HG03378 (cell line): Measurements from ENCODE around the gene STK17A.

Experiments
- ATAC-seq: cut with Tn5 transposase; IDR thresholded peaks from one replicate; pipeline ENCODE4 v1.9.1; 2021; ENCODE audit warnings: mild to moderate bottlenecking, moderate library complexity; ENCODE audit not compliant: unreplicated experiment

Gene STK17A

DNA sequence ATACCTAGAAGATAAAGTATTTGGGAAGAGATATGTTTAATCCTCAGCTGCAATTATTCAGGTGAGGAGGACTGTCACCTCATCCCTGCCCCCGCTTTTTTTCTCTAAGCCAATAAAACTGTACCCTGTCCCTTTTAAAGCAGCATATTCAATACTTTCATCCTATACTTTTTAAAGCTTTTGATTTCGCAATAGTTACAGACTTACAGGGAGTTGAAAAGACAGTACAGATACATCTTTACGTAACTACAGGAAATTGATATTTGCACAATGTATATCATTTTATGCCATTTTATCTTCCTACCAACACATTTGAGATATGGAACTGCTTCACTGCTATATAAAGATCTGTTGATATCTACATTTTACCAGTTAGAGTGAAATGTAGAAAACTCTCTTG is 47.6 kb downstream of the STK17A start:
- no peak for ATAC-seq

DNA sequence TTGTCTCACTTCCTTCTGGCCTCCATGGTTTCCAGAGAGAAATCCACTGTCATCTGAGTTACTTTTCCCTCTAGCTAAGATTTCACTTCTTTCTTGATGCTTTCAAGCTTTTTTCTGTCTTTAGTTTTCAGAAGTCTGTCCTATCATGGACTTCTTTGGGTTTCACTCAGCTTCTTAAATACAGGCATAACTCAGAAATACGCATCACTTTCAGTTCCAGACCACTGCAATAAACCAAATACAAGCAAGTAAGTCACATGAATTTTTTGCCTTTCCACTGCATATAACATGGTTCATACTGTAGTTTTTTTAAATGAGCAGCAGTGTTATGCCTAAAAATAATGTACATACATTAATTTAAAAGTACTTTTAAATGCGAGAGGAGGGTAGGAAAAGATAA is 48.7 kb downstream of the STK17A start:
- ATAC-seq: no peak

DNA sequence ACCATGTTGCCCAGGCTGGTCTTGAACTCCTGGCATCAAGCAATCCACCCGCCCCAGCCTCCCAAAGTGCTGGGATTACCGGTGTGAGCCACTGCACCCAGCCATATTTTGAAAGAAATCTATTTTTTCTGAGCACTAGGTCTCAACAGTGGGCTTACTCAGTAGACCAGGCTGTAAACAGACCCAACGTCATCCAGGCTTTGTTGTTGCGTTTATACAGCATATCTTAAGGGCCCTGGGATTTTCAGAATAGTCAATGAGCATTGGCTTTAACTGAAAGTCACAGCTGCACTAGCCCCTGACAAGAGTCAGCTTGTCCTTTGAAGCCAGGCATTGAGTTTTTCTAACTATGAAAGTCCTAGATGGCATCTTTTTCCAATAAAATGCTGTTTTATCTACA is 49.8 kb downstream of the STK17A start:
- ATAC-seq: no peak

DNA sequence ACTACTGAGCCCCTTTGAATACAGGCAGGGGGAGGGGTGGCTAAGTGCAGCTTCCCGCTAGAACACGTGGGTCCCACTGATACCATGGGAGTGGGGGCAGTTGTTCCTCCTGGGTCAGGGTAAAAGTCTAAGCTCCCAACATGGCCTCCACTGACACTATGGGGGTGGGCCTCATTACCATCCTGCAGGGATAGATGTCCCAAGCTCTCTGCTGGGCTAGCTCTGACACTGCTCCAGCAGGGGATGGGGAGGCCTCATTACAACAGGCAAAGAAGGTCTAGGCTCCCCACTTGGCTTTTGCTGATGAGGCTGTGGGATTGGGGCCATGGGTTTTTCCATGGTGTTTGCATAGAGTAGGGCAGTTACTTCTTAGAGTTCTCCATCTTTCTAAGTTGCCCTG is 51.5 kb downstream of the STK17A start:
- no peak for ATAC-seq

DNA sequence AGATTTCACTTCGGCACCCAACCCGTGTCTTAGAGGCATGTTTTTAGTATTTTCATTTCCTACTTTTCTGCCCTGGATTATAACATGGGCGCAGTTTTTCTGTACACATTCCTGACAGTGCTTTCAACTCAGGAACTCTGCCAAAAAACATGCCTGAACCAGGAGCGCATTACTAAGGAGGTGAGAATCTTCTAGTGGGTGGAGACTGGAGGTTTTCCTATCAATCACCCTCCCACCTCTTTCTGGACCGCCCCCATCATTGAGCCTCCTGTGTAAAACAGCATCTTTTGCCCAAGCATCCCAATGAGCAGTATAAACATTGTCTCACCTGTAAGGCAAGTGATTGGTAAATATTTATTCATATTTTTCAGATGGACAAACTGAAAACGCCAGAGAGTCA is 53.2 kb downstream of the STK17A start:
- no peak for ATAC-seq

DNA sequence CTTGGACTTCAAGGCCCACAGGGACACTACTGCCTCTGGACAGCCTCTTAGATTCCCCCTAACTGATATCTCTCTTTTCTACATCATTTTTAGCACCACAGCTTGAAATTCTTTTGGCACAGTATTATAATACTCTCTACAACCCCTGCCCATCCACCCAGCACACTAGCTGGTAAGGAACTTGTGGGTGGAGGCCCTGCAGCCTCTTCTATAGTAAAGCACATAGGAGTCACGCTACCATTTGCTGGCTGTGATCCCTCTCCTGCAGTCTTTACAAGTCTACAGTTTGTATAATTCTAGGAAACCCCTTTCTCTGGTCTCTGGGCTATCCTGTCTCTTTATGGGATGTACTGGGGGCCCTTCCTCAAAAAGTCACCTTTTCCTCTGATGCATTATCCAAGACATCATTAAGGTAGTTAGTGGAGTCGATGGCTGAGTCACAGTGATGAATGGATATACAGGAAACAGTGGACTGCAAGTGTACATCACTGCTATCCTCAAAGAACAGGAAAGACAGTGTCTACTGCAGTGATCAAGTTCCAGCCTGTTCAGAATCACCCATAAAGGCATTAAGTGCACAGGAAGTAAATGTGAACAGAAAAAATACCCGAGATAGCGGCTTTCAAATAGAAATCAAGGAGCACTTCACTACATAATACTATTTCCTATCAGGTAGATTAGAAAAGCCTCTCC is 54.4 kb downstream of the STK17A start:
- ATAC-seq: no peak

DNA sequence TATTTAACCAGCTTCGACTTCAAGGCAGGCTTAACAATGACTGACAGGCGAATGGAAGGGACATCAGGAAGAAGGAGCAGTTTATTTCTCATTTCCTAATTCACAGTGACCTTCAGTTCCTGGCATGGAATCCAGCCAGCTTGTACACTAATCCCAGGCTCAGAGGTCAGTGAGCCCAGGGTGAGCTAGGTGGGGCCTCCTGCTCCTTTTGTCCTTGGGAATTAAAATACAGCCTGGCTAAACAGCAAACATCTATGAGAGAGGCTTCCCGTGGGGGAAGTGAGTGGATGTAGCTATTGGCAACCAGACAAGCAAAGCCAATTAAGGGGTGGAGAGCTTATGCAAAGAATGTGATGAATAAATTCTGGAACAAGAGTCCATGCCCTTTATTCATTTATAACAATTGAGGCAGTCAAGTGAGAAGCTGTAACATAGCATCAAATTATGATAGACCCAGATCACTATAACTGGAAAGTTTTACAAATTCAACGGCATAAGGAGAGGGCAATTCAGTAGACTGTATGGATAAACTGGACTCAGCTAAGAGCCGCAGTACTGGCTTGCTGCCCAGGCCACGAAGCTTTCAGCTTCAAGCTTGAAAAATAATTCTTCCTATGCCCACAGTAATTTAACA is 57.1 kb downstream of the STK17A start:
- no peak for ATAC-seq

DNA sequence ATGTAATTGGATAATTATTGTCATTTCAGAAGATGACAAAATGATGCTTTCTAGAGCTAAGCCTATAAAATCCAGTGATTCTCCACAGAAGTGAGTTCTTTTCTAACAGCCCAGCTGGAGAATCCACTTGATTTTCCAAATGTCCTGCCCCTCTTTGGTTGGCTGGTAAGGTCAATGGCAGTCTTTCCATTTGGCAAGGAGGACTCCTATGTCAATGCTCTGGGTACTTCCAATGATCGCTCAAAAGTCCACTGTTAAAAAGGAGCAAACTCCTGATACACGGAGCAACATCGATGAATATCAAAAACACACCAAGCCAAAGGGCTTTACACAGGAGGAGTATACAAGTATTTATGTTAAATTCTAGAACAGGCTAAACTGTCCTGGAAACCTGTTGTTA is 57.8 kb downstream of the STK17A start:
- ATAC-seq: no peak

DNA sequence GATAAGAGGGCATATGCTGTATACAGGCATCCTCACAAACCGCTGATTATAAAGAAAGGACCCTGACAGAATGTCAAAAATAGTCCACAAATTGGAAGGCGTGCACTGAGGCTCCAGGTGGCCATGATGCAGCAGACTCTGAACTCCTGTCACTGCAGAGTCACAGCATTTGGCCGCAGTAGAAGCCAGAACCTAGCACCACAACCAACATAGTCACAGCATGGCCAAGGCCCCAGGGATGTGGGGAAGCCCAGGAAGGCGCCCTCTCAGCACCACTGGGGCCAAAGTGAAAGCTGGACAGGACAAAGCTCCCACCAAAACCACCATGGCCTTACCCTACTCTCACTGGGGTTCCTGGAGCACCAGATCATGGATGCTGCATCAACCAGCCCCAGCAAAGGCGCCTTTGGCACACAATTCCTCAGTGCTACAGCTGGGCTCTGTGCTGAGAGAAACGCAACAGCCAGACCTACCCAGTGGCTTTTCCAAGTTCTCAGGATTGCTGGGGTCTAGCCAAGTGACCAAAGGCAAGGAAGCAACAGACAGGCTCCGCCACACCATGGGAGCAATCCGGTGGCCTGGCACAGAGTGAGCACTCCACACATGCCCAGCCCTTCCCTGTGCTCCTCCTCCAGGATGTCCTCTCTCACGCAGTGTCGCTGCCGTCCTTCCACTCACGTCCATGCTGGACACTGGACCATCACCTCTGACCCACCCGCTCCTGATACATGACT is 60.2 kb downstream of the STK17A start:
- ATAC-seq: no peak

DNA sequence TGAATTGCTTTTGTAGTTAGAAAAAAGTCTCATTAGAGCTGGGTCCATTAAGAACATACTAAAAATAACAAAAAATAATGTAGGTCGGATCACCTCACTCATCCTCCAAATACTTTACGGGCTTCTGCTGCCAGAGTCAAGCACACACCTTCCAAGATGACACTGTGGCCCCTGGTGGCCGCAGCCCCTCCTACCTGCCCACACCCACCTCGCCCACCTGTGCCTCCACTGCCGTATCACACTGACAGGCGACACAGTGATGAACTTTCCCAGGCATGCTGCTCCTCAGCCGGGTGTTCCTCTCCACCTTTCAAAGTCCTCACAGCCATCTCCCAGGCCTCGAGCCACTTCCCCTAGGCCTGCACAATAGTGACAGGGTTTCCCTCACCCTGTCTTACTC is 60.9 kb downstream of the STK17A start:
- ATAC-seq: no peak

DNA sequence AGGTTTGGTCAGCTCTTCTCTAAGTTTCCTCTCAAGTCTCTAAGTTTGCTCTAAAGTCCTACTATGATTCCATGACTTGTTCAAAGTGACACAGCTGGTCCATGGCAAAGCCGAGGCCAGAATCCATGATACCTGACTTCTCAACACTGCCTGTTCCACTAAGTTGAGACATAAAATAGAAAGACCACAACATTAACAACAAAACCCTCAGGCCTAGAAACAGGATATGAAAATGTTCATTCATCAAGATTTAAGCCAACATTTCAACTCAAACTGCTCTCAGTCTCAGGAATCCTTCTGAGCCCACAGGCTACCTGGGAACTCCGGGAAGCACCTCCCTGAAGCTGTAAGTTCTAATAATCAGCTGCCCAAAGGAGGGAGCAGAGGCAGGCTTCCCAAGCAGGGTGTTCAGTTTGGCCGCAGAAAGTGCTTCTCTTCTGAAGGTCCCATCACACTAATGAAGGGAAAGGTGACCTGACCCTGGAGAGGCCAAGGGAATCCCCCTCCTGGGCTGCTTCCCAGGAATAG is 62.9 kb downstream of the STK17A start:
- ATAC-seq: no peak

DNA sequence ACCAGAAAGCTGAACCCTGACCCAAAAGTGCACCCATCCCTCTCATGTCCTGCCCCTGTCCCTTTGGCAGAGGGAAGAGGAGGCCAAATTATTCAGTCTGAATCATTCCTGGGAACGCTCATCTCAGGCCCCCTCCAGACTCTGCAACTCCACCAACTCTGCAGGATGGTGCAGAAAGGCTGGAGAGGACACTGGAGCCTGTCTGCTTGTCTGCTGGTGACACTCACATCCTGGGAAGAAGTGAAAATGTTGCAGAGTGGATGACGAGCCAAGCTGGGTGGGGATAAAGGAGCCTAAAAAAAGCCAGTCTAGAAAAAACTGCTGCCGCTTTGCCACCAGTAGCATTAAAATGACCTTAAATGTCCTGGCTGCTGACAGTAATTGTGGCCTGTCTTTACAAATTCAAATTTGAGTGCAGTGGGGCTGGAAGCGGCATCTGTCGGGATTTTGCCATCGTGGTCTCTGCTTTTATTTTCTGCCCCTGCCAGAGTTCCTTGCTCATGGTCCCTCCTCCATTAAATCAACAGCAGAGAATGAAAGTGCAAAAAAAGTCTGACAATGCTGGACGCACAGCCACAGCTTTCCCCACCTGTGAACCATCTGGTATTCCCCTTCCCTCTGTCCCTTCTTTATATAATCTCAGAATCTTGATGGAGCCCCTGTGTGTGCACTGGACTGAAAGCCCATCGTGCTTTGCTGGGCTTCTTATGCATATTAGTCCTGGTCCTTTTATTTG is 63.9 kb downstream of the STK17A start:
- ATAC-seq: no peak

DNA sequence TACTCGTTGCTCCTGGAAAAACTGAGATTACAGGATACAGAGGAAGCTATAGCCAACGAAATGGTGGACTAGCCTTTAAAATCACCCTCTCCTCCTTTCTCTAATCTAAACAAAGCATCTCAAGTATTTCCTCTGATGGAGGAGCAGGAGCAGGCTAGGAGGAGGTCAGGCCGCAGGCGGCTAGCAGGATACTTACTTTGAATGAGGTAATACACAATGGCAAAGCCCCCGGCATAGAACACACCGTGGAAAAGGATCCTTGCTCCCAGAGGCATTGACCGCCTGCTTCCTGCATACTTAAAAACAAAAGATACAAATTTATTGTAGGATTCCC is 64.4 kb downstream of the STK17A start:
- ATAC-seq: no peak

DNA sequence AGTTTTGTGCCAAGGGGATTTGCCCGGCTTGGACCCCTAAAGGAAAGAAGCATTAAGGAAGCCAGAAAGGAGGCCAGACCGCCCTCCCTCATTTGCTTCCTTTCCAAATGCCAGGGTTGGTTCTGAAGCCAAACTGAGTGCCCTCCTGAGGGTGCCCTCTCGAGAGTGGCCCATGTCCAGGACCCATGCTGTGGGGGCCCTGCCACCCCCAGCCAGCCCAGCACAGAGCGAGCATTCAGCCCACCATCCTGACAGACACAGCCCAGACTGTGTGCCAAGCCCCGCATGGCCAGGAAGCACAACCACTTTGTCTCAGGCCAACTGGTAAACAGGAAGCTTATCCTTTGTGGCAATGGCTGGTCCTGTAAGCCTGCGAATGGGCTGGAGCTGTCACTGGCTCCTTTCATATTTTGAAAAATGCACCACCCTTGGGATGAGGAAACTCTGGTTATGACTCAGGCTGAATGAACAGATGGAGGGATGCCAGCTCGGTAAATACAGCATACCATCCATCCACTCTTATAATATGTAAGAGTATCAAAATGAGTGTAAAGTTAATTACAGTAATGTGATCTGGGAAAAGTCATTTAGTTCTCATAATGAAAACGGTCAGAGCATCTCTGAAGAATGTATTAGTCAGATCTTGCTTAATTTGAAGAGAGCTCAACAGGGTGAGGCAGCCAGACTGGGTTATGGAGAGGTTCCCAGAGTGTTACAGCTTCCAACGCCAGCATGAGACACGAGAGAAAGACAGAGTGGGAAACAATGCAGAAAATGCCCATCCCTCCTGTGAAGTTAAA is 65.0 kb downstream of the STK17A start:
- peak; percentile 20 for ATAC-seq

DNA sequence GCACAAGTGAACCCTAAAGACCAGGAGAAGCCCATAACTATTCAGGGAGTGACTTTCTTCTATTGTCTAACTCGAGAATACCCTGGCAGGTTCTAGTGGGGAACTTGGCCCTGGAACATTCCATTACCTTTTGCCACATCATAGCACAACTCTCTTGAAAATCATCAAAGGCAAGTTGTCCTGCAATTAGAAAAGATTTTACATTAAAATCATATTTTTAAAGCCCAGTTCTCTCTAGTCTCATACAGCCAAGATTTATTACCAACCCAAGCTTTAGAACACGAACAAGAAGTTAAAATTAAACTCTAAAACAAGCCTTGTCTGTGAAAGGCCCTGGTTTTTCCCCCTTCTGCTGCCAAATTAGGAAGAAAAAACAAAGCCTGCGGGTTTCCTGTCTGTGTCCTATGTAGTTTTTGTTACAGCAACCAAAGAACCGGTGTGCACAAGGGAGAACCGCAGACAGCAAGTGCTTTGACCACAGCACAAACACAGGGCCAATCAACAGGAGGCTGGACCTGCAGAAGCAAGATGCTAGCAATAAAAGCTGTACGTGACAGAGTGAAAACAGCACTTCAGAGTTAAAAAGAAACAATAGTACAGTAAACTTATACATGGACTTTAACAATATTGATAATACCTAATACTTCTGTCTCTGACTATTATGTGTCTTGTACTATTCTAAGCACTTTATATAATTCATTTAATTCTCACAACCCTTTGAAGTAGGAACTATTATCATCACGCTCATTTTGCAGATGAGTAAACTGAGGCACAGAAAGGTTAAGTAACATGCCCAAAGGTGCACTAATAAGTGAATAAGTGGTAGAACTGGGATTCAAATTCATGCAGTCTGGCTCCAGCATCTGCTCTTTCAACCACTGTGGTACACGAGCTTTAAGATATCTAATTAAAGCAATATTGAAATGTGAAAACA is 65.8 kb downstream of the STK17A start:
- ATAC-seq: peak; percentile 52

DNA sequence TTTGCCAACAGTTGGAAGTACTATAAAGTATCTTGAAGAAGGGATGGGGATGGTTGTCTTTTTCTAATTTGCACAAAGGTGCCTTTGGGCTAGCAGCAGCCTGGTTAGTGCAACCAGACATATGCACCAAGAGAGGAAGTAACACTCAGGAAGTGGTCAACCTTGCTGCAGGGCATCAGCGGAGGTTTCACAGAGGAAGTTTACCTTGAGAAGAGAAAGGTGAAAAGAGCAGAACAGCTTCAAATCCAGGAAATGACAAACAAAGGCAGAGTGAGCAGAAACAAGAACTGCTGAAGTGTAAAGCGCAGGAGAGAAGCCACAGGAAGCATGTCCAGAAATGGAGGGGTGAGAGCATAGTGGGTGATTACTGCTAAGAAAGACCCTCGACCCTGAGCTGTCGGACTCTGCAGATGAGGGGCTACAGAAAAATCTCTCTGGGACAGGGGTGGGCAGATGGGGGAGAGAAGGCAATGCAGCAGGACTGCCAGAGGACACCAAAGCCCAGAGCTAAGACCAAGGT is 66.9 kb downstream of the STK17A start:
- peak; percentile 74 for ATAC-seq

DNA sequence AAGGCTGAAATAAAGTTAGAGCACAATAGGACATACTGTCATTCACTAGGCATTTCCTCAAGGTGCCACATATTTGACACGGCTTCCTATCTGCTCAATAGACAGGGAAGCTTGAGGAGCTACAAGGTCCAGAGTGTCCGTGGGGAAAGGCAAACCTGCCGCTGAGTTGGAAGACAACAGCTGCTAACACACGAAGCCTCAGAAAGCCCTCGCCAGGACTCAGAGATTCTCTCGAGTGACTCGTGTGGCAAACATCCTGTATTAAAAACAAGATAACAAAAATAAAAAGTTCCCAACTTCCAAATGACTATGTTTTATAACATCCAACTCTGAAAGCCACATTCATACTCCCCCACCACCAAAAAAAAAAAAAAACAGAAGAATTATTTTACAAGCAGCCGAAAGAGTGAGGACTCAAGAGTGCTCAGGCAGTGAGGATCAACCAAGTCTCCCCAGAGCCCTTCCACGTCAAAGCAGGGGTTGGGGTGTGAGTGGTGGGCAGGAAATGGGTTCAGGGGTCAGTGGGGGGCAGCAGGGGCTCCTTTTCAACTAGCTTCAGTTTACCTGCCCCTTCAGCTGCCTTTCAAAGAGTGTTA is 67.6 kb downstream of the STK17A start:
- no peak for ATAC-seq

DNA sequence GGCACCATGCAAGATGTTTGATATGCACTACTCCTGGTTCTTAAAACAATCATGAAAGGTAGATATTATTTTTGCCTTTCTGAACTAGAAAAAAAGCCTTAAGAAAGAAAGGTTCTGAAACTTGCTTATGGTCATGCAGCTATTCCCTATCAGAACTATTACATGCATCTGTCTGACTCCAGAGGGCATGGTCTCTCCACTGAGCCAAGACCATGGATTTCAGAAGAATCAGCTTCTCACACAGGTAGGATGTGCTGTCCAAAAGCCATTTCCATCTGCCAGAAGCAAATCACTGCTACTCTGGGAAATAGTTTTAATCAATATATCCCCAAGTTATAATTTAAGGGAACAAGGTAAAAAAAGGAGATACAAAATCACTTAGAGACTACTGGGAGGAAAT is 69.5 kb downstream of the STK17A start:
- ATAC-seq: no peak

DNA sequence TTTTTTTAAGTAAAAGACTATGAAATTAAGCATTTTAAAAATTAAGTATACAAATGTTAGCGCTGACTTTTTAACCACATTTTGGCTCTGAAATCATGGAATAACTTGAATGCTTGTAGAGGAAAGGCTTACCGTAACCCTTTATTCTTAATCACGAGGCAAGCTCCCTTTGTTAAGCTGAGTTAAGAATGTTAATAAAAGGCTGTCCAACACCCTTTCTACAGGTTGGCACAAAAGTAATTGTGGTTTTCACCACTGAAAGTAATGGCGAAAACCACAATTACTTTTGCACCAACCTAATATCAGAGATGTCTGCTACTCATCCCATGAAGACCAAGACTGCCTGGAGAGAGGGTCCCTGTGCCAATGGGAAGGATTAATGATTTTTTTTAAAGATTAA is 70.6 kb downstream of the STK17A start:
- ATAC-seq: no peak
